GM23248 (cell line): ENCODE measurements around the gene HOOK1.

Experiments
- EZH2 ChIP-seq: fragments of 200-600 bp; sonication (generic); IDR thresholded peaks from 2 replicates; pipeline ENCODE4 v1.6.1; 2018; ENCODE audit warnings: antibody characterized with exemption, mild to moderate bottlenecking; ENCODE audit not compliant: insufficient read depth, poor library complexity, severe bottlenecking
- EZH2phosphoT487 ChIP-seq: fragments of 200-600 bp; sonication (generic); IDR thresholded peaks from 2 replicates; pipeline ENCODE4 v1.6.1; 2018; ENCODE audit warnings: antibody characterized with exemption, moderate library complexity, mild to moderate bottlenecking, low read depth; ENCODE audit not compliant: insufficient read depth

DNA sequence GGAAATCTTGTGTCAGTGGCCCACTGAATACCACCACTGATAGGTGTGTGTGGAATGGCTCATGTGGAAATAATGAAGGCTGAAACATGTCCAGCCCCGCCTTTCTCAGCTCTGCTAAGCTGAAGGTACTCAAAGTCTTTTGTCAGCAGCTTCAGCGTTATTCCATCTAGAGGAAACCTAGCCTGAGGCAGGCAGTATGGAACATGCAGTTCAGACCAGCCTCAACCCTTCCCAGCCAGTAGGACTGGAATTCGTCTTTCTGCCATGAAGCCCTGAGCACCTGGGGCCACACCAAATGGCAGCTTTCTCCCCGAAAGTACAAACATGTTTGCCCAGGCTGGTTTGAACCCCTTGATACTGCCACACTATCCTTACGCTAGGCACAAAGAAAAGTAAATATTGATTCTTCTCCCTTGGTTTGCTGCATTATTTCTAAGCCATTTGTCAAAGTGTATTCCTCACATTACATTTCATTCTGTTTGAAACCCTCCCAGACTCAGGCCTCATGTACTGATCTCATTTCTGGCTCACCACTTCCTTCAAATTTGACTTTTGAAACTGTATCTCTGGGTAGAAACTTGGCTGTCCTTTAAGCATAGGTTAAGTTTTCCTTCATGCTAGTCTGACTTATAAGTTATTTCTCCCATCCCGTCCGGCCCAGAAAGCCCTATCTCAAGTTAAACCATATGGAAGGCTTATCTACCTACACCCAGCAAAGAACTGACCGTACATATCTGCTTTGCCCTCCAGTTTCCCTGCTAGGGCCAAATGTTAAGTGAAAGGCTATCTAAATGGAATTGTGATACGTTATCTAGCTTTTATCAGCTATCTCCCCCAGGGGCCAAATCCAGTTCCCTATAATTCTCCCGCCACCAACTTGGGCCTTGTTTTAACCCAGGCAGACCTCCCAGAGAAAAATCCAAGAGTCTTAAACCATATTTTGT, 45.7 kb upstream of the HOOK1 start:
- TF ChIP-seq EZH2 (no peak), EZH2phosphoT487 (no peak)
